Stromal cell of bone marrow (primary cell): ENCODE results near the gene GALNT12.

ENCODE experiments used
- DNase-seq: peaks from one replicate; pipeline ENCODE4 v3.0.0-alpha.2; 2012; ENCODE audit warnings: low read depth

GALNT12 gene

GRCh38 chr9:98807070-98807813, at the start of gene GALNT12:
GALNT12 (plus strand) TSS chr9:98807670; CDS start chr9:98807699, 29 bp downstream.
- DNase-seq, result no peak

- DNase-seq, result no peak
These were observed 47.2 kb upstream of the GALNT12 start for GRCh38 chr9:98760231-98760630.

GRCh38 chr9:98763986-98764745, 43.3 kb upstream of the GALNT12 start:
- DNase-seq, result no peak

- no peak for DNase-seq
These were observed 42.2 kb upstream of the GALNT12 start for GRCh38 chr9:98765256-98765655.

- DNase-seq, result no peak
These were observed 40.9 kb upstream of the GALNT12 start for GRCh38 chr9:98766586-98766985.

GRCh38 chr9:98767196-98767595, 40.3 kb upstream of the GALNT12 start:
- DNase-seq, result no peak

- no peak for DNase-seq
These were observed 39.6 kb upstream of the GALNT12 start for GRCh38 chr9:98767915-98768314.

- no peak for DNase-seq
These were observed 39.1 kb upstream of the GALNT12 start for GRCh38 chr9:98768344-98768743.

GRCh38 chr9:98770717-98771116, 36.8 kb upstream of the GALNT12 start:
- DNase-seq, result no peak

GRCh38 chr9:98771209-98771874, 36.1 kb upstream of the GALNT12 start:
- DNase-seq, result no peak

GRCh38 chr9:98772364-98773155, 34.9 kb upstream of the GALNT12 start:
- DNase-seq, result no peak

GRCh38 chr9:98773721-98774120, 33.7 kb upstream of the GALNT12 start:
- DNase-seq, result no peak

GRCh38 chr9:98774746-98775145, 32.7 kb upstream of the GALNT12 start:
- no peak for DNase-seq

GRCh38 chr9:98775831-98776441, 31.5 kb upstream of the GALNT12 start:
- peak; percentile 37 for DNase-seq

GRCh38 chr9:98777618-98778017, 29.9 kb upstream of the GALNT12 start:
- DNase-seq, result no peak

- no peak for DNase-seq
These were observed 29.2 kb upstream of the GALNT12 start for GRCh38 chr9:98778251-98778650.

- DNase-seq, result no peak
These were observed 28.5 kb upstream of the GALNT12 start for GRCh38 chr9:98778711-98779530.

GRCh38 chr9:98780059-98780749, 27.3 kb upstream of the GALNT12 start:
- DNase-seq, result no peak

- DNase-seq, result no peak
These were observed 25.7 kb upstream of the GALNT12 start for GRCh38 chr9:98781588-98782383.
